Hematopoietic multipotent progenitor cell treated with erythropoietin and hydrocortisone succinate and interleukin-3 and kit ligand, for 6 days (in vitro differentiated cells): ENCODE measurements around the gene SHC1.

ENCODE experiments used
- DNase-seq: peaks from one replicate; pipeline ENCODE4 v3.0.0-alpha.2; 2015

The SHC1 gene

DNA sequence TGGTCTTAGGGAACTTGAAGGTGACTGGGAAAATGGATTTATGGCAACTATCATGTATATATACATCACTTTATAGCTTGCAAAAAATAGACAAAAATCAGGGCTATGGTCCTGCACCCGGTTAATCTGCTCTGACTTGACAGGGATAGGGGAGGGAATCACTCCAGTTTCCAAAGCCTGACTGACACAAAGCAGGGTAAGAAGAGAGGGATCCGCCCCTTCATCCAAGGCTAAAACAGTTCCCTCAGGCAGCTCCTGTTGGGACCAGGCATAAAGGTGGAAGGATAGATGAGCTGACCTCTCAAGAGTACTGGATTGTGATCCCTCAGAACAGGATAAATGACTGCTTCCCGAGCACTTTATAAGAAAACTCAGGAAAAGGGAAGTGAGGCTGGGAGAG, 16.0 kb downstream of the SHC1 start:
- no peak for DNase-seq

DNA sequence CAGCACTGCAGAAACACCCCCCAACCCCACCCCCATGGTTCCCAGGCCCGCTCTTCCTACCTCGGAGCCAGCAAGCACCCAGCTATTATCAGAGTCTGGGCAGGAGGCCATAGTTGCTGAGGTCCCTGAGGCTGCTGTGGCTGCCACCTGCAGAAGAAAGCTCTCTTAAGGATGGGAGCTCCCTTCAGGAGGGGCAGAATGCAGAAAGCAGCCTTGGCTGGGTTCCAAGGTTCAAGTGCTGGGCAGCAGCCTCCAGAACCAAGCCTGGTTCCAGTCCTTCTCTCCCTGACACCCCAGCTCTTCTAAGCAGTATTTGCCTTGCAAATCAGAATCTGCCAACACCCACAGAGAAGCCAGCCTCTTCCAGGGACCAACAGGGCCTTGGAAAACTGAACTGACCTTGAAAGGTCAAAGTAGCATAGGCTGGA, 16.9 kb downstream of the SHC1 start:
- no peak for DNase-seq

DNA sequence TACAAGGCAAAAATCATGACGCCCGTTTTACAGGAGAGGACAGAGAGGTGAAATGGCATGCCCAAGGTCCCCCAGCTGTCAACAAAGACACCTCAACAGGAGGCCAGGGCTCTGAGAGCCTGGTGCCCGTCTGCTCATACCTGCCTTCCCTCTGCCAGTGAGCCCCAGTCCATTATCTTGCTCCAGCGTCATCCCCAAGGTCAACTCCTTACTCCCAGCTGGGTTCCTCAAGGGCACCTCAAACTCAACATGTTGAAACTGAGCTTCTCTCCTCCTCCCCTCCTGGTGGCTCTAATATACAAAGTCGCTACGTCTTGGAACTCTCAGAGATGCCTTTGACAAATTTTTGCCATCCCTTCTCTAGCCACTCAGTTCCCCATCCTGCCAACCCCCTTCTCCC, 17.9 kb downstream of the SHC1 start:
- DNase-seq: no peak

DNA sequence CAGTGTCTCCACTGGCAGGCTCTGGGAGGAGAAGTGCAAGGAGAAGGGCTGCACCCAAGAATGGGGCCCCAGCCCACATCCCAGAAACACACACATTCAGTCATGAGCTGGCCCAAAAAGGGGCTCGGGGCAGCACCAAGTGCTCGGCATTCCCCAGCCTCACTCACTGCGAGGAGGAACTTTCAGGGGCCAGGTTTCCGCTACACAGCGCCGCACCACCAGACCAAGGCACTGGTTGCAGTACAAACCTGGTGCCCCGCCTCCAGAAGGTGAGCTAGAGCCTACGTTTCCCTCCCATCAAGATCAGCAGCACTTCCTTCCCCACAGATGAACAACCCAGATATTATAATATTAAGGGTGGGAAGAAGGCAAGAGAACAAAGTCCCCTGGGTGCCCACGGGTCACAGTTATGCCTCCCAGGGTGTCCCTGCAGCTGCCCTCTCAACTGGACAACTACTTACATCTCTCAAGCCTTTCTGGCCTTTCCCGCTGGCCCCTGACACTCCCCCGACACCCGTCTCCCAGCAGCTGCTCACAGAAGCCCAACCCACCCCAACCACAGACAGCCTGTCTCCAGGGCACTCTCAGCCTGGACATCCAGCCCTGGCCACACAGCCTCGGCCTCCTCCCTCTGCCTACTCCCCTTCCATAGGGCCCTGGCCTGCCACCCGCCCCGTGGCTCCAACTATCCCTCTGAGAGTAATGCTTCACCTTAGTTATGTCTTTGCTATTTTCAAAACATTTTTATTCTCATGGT, 18.5 kb downstream of the SHC1 start:
- no peak for DNase-seq

DNA sequence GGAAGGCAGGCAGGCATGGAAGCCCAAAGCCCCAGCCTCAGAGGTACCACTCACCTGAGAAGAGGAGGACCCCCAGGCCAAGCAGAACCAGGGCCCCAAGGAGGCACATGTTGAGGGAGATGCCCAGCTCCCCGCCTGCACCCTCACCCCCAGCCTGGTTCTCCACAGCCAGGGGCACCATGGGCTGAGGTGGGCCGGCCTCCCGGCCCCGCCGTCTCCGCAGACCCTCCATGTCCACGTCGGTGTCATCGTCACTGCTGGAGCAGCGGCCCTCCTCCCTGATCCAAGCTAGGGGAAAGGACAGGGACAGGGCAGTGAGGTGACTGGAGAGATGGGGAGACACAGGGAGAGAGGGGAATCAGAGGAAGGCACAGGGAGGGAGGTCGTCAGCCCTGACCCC, 22.5 kb downstream of the SHC1 start:
- no peak for DNase-seq

DNA sequence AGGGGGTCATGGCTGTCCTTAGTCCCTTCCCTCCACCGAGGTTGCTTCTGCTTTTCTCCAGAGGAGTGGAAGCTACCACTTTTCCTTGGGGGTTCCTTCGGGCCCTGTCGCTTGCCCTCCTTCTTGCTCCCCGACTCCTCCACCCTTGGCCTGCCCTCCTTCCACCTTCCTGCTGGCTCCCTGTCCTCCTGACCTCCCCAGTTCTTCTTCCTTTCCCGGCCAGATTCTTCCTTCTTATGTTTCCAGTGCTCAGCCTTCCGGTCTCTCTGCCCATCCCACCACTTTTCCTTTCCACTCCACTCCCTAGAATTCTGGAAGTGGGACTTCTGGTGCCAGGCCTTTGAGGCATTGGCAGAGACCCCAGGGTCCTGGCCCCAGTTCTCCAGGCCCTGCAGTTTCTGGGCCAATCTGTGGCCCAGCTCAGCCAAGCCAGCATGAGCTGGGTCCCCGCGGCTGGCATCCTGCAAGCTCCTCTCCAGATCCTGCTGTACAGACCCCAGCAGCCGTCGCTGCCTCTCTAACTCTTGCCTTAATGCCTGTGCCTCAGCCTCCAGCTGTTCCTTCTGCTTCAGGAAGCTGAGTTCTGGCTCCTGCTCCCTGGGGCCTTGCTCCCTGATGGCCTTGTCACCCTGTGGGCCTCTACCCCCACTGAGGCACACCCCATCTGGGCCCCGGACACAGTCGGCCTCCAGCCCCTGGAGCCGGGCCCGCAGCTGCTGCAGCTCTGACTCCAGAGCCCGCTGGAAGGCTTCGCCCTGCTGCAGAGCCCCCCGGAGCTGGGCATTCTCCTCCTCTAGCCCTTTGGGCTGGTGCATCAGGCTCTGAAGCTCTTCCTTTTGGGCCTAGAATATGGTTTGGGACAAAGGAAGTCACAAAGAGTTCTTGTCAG, 24.3 kb downstream of the SHC1 start:
- no peak for DNase-seq

DNA sequence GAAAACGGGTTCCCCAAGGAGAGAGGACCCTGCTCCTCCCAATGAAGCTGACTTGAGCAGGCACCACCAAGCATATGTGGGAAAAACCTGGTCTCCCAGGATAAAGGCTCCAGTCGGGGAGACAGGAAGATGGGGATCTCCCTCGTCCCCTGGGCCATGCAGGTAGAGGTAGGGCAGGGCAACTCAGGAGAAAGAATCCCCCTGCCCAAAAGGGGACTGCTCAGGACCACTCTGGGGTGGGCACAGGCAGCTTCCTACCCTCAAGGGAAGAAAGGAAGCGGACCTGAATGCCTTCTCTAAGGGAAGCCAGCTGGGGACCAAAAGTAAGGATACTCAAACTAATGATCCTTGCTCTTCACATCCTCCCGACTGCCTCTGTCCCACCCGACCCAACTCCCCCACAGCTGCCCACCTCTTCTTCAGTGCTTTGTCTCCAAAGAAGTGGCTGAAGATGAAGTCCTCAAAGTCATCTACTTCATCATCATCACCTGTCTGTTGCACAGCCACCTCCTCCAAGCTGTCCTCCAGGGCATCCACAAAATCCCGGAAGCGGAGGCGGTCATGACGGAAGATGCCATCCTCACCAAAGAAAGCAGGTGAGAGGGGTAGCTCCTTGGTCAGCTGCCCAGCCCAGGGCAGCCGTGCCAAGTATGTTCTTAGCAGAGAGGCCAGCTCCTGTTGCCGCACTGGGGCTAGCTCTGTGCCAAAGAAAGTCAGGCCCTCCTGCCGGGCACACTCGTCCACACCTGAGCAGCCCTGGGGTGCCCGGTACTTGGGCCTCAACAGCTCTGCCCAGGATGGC, 25.2 kb downstream of the SHC1 start:
- DNase-seq: no peak

DNA sequence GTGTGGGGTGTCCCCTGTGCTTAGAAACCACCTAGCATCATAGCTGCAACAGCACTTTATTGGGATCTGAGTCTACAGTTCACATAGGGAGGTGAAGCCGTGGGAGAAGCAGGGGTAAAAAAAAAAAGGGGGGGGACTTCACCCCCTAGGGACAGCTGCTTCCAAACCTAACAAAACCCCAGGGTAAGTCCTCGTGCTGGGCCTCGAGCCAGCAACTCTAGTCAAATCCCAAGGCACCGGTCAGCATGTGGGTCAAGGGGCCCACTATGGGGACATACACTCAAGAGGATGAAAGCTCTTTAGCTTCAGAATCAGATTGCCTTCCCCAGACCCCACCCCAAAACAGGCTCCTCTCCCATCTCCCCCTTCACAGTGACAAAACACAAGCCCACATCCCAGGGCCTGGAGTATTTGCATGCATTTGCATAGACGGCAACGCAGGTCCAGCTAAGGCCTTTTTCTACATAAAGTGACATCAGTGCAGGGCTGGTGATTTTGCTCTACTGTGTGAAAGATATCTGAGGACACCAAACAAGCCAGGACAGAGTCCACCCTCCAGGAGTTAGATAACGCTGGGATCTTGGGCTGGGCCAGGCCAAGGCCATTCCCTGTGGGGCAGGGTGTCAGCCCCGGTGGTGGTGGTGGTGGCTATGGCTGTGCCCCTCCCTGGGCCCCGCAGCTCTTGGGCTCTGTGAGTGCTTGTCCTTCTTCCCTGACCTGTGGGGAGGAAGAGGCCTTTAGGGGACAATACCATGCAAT, 26.0 kb downstream of the SHC1 start:
- DNase-seq: no peak

DNA sequence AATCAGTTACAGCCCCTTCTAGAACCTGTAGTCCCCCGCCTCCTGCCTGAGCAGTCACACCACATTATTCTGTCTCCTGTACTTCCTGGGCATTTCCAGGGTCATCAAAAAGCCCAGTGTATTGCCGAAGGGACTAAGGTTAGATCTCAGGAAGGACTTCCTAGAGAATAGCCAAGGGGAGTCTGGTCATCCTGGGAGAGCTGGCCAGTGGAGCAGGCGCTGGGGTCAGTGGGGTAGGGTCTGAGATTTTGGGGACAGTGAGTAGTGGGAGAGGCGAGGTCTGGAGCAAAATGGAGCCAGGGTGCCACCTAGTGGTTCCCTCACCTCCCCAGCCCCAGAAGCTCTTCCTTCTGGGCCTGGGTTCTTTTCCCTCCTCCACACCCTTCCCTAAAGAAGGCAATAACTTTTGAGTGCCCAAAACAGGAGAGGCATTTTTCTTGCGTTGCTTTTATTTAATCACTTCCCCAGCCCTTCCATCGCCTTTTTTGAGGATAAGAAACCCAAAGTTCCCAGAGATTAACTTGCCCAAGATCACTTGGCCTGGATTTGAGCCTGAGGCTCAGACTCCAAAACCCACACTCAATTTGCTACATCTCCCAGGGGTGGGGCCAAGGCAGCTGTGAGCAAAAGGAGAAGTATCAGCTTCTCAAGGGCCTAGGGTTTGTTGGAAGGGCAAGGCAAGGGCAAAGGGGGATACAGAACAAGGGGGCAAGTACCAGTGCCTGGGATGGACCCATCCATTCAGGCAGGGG, 26.7 kb downstream of the SHC1 start:
- peak; percentile 70 for DNase-seq

DNA sequence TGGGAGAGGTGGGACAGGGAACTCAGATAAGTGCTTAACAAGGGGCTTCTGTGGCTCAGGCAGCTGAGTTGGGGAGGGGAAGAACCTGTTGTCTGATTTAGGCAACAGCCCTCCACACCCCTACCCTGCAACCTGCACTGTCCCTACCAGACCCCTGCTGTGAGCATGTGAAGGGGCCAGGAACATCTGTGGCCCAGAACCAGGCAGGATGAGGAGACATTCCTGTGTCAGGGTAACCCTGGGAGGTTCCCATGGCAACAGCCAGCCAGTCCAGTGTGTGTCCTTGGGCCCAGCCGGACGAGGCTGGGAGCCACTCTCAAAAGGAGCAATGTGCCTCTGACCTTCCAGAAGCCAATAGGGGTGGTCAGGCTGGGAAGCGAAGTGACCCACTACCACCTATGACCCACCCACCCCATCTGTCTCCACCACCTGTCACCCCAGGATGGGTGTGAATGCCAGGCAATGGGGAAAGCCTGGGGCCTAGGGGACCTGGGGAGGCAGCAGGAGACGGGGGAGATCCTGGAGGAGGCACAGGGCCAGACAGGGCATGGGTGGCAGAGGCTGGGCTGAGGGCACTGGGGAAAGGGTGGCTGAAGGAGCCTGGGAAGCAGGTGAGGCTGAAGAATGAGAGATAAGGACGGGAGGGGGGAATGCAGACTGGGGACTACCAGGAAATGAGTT, 29.1 kb downstream of the SHC1 start:
- no peak for DNase-seq

DNA sequence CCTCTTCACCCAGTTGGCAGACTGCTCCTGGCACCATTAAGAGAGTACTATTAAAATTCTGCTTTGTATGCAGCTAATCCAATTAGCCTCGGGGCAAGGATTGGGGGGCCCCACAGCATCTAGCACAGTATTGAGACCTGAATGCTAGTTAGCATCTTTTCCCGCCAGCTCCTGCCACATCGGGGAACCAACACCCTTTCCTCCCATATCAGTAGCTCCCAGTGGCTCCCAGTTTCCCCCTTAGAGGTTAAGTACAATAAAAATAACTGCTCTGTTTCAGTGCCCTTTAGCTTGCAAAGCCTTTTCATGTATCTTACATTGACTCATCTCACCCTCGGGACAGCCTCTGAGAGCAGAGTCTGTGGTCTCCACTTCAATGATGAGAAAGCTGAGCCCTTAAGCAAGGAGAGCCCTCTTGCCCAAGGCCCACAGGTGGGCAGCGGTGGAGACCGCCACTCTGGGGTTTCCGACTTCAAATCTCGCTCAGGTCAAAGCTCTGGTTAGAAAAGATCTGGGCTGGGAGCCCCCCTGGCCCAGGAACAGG, 29.8 kb downstream of the SHC1 start:
- peak; percentile 58 for DNase-seq

DNA sequence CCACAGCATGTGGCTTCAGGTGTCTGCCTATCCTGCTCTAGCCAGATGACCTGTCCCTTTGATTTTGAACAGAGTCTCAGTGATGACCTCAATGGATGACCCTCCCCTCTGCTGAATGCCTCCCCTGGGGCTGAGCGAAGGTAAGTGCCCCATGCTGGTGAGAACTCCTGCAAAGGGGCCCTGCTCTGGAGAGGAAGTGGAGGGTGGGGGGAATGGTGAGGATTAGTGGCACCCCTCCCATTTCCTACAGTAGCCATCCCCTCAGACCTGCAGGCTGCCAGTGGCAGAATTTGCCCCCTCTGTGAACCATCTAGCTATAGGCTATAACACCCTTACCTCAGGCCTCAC, 30.4 kb downstream of the SHC1 start:
- no peak for DNase-seq

DNA sequence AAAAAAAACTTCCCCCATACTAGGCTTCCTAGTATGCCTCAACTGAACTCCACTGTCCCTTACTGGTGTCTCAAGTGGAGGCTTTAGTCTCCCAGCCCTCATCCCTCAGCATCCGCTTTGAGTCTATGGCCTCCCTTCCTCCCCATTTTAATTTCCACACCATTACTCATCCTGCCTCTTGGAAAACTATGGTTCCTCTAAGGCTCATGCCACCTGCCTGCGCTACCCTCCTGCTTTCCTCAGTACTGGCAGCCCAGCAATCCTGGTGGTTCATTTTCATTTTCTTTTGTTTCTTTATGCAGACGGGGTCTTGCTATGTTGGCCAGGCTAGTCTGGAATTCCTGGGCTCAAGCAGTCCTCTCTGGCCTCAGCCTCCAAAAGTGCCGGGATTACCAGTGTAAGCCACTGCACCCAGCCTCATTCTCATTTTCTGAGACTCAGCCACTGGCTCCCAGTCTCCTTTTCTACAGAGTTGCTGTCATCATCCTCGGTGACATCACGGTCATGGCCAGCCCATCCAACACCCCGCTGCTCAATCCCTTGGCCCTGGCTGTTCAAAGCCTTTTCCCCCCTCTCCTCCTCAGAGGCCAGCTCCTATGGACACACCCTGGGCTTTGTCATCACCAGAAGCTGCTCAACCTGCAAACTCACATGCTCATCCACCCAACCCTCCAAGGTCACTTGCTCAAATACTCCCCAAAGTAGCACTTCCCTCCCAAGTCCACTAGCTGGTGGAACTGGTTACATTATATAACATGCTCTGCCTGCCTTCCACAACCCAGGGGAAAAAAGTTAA, 31.7 kb downstream of the SHC1 start:
- DNase-seq: no peak

DNA sequence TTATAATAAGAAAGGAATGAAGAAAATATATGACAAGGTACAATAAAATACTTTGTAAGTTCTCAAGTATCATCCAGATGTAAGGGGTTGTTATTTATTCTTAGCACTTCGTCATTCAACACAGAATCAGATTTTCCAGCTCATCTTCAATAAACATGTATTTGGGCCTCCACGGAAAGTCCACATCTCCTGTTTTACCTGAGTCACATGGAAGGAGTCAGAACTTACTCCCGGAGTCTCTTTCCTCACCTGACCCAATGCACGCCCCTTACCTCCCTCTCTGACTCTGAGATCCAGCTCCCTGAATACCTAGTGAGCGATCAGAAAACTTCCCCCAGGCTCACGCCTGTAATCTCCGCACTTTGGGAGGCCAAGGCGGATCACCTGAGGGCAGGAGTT, 32.6 kb downstream of the SHC1 start:
- DNase-seq: no peak

DNA sequence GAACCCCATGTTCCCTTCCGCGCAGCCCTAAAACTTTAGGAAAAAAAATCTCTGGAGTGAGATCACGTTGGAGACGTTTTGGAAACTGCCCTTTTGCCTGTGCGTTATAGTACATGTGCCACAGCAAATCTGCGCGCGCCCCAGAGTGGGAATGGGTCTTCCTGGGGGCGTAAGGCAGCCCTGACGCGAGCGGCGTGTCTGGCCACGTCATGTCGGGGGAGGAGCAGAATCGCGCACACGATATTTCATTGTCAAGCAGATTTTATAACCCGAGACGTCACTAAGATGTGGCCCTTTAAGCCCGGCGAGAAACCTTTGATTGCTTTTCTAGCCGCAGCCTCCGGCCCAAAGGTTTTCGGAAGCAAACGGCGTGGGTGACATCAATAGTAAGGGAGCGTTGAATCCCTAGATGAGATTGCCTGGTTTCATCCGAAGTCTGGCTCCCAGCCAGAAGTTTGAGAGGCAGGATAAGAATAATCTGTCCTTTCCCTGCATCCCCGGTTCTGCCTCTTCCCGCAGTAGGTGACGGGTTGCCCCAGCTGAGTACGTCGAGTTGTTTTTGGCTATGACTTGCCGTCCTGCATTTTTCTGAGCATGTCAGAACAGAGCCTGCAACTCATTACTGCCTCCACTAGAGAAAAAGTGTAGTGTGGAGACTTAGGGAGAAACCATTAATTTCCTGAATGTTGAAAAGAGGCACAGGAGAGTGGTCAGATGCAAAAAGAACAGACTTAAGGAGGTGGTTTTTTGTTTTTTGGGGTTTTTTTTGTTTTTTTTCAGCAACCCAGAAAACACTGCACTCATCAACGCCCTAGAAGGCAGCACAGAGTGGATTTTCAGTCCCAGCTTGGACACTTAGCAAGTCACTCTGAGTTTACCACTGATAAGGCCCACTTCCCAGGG, 33.2 kb downstream of the SHC1 start:
- DNase-seq: peak; percentile 93

DNA sequence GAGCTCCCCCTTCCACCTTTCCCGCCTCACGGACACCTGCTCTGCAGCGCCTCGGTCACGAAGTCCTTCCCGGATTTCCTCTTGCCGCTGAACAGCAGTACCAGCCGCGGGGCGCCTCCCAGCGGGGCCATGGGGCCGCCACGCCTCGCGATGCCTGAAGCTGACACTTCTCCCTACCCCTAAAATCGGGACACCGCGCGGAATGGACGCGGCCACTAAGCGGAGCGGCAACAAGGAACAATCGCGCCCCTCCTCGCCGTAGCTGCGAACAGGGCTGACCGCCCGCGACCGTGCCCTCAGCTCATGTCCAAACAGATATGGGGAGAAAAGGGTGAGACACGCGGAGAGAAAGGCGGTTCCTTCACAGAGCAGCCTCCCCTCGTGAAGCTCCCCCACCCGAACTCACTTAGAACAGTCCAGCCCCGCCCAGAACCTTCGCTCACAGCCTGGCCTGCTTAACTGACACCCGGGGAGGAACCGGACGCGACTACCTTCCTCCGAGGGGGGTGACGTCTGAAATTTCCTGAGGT, 33.9 kb downstream of the SHC1 start, which contains the start of gene PMVK:
Gene PMVK (minus strand): TSS at position 165 of the 530 bp plus-strand sequence. CDS start 34 bp downstream, at position 131.
- DNase-seq: peak; percentile 99

DNA sequence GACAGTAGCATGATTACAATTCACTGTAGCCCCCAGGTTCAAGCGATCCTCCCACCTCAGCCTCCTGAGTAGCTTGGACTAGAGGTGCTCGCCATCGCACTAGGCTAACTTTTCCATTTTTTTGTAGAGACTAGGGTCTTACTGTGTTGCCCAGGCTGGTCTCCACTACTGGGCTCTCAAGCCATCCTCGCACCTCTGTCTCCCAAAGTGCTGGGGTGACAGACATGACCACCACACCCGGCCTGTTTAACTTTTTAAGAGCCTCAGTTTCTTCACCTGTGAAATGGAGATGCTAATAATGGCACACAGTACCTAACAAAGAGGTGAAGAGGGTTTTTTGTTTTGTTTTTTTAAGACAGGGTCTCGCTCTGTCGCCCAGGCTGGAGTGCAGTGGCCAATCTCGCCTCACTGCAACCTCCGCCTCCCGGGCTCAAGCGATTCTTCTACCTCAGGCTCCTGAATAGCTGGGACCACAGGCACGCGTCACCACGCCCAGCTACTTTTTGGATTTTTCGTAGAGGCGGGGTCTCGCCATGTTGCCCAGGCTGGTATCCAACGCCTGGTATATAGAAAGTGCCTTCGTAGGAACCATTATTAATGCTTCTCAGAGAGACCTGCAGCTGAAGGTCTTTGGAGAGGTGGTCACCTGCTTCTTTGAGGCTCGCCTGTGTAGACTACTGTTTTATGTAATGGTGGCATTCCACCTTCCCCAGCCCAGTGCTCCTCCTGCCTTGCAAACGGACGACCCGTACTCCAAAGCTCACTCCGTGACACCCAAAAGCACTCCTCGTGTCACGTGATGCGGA, 34.6 kb downstream of the SHC1 start:
- no peak for DNase-seq
